Activated naive CD4-positive, alpha-beta T cell treated with anti-CD3 and anti-CD28 coated beads, Interleukin-2, amount 50 U/mL, for 16 hours (primary cell): ENCODE measurements around the gene STXBP5.
"Not testable (repeated sequence)": the region's sequence is repeated elsewhere in the genome, so short reads cannot be mapped to it uniquely, and the experiment has no call there.

Experiments used
- DNase-seq: peaks from one replicate; pipeline ENCODE4 v3.0.0-alpha.2; 2020

The STXBP5 gene

DNA sequence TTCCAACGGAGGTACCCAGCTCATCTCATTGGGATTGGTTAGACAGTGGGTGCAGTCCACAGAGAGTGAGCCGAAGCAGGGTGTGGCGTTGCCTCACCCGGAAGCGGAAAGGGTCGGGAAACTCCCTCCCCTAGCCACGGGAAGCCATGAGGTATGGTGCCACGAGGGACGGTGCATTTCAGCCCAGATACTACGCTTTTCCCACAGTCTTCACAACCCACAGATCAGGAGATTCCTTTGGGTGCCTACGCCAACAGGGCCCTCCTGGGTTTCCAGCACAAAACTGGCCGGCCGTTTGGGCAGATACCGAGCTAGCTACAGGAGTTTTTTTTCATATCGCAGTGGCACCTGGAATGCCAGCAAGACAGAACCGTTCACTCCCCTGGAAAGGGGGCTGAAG is 46.9 kb downstream of the STXBP5 start:
- no peak for DNase-seq

DNA sequence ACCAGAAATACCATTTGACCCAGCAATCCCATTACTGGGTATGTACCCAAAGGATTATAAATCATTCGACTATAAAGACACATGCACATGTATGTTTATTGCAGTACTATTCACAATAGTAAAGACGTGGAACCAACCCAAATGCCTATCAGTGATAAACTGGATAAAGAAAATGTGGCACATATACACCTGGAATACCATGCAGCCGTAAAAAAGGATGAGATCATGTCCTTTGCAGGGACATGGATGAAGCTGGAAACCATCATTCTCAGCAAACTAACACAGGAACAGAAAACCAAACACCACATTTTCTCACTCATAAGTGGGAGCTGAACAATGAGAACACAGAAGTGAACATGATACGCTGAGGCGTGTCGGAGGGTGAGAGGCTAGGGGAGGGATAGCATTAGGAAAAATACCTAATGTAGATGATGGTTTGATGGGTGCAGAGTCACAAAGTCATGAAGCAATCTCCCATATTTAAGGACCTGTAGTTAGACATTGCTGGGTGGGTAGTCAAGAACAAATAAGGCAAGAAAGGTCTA is 50.8 kb downstream of the STXBP5 start:
- not testable (repeated sequence) for DNase-seq

DNA sequence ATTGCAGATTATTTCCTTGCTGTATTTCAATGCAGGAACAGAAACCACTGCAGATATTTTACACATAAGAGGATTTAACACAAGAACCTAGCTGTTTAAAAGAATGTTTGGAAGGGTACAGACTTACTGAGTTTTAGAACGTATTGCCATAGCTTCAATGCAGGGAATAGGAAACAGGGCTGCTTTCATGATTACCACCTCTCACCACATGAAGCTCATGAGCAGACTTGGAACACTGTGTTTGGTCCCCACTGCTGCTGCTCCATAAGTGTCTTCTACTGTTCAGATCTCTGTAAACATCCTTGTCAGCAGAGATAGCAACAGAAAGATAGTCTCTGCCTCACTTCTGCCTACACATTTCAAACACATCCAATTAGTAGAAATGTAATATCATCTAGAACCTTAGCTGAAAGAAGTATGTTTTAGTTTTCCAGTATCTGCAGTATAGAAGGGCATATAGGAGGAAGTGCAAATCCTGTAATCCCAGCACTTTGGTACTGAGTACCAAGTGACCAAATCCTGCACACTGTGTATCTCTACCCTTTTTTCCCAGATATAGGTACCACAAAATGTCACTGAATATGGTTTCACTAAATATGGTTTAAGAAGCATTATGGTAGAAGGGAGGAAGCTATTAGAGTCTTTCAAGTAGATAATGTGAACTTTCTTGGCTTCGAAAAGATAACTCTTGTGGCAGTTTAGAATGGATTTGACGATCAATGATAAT is 51.9 kb downstream of the STXBP5 start:
- no peak for DNase-seq

DNA sequence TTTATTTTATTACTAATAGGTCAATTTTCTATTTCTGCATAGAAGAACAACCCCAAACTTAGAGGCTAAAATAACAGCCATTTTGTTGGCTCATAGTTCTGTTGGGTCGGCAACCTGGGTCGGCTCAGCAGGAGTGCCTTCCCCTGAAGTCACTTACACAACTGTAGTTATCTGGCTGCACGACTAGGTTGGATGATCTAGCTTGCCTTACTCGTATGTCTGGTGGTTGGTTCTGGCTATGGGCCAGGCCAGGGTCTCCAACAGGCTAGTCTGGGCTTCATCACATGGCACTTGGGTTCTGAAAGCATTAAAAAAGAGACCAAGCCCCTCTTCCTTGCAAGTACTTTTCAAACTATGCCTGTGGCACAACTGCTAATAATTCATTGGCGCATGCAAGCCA is 53.5 kb downstream of the STXBP5 start:
- no peak for DNase-seq

DNA sequence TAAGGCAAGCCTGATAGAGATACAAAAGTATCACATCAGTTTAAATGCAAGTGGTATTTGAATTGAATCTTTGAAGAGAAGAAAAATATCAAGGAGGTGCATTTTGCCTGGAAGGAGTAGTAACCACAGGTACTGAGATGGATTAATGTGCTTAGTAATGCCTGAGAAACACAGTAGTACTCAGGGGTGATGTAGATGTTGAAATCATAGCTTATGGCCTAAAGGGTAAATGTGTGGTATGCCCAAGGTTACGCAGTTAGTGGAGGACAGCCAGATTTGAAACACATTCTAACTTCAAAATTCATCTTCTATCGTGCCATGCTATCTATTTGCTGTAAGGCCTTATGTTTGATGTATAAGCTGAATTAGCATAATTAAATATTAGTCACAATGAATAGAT is 55.9 kb downstream of the STXBP5 start:
- DNase-seq, result no peak

DNA sequence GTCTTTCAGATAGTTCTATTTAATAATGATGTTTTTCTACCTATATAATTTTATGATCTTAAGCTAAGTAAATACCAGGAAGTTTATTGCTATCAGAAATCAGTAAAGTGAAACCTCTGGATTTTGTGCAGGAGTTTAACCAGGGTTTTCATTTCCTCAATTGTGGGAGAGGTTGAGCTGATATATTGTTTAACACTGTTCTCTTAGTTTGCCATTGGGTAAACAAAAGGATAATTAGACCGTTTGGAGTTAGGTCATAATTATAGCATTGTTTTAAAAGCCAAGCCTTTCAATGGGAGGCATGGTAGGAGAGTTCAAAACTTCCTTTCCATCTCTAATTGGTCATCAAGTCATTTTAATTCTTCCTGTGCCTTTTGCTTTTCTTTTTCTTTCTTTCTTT is 58.7 kb downstream of the STXBP5 start:
- DNase-seq, result no peak

DNA sequence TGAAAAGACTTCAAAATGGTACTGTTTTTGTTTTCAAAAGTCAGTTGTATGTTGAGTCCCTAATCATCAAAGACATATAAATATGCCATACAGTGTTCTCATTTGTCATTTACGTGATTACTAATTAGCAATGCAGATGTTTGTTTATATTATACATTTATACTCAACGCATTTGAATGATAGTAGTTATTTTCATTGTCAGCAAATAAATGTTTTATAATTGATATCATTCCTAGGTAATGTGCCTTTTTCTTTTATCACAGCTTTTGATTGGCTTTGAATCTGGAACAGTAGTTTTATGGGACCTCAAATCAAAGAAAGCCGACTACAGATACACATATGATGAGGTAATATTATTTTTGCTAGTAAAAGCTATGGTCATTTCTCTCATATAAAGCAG is 62.6 kb downstream of the STXBP5 start:
- DNase-seq, result no peak

DNA sequence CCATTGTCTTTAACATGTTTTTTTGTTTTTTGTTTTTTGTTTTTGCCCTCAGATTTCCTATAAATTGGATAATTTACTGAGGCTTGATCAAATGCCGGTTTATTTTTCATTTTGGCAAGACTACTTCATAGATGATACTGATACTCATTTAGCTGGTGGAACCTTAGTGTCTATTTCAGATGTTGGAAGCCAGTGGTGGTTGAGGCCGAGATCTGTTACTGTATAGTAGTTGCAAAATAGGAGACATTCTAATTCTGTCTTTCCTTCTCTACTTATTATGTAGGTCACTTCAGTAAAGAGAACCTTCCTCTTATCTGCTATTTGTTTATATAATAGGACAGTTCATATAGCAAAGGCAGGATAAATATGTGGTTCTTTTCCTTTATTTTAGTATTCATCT is 63.4 kb downstream of the STXBP5 start:
- no peak for DNase-seq

DNA sequence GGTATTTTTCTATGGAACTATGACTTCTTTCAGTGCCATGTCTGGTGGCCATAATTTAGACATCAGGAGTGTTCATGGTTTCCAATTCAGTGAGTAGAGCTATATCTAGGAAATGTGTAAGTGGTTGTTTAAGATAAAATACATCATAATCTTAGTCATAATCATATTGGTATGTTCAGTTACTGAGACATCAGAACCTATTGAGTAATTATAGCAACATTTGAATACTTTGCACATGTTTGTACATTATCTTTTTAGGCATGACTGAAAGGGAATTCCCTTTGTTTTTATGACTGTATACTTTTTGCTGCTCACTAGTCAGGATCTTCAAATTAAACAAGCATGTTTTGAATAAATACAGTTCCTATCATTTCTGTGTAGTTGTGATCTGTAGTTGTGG is 64.0 kb downstream of the STXBP5 start:
- DNase-seq, result no peak

DNA sequence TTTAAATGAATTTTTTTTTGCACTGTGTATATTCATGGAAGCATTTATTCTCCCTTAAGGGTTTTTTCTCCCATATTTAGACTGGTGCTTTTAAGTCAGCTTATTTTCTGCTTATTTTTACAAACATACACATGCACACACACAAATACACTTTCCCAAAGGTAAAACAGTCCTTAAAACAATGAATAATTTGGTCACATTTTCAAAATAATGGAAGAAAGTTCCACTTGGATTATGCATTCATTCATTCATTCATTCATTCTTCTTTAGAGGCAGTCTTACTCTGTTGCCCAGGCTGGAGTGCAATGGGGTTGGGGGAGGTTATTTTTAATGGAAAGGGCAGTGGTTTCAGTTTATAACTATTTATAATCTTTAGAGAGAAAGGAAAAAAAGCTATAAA is 69.8 kb downstream of the STXBP5 start:
- no peak for DNase-seq

DNA sequence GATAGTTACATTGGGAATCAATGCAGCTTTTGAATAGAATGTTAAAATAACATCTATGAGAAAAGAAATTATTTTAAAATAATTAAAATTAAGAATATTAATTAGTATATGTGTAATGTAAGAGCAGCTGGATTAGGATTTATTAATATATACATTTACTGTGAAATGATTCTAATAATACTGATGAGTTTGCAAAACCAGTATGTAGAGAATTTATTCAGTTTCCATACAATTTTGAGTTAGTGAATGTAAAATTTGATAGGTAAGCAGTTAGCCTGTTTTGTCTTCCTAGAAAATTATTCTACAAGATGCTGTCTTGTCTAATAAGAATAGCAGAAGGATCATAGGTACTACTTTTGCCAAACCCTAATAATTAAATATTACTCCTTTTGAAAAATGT is 70.6 kb downstream of the STXBP5 start:
- no peak for DNase-seq

DNA sequence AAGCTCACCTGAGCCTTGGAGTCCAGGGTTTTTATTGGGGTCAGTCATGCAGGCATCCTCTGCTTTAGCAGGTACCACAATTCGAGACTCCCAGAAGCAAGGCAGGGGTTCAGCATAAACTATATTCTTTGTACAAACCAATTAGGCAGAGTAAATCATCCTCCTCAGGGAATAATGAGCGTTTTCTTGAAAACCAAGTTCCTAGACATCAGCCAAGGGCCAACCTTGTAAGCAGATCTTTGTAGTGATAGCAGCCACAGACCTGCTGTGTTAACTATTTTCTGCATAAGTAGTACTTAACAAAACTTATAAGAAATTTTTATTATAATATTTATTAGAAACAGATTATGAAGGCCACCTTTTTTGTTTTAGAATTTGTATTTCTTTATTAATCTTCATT is 74.7 kb downstream of the STXBP5 start:
- DNase-seq, result no peak

DNA sequence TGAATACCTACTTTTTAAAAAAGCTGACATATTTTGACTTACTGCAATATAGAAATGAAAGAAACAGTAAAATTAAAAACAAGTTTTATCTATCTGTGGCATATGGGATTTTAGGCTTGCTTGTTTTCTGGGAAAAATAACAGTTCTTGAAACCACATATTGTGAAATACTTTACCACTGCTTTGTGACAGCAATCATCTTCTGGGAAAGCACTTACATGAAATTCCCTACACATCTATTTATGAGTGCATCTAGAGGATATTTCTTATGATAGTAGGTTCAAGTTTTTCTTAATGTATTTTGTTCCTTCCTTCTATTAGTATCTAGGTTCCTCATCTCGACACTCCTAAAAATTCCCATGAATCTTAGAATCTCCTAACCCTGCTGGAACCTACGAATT is 75.2 kb downstream of the STXBP5 start:
- no peak for DNase-seq

DNA sequence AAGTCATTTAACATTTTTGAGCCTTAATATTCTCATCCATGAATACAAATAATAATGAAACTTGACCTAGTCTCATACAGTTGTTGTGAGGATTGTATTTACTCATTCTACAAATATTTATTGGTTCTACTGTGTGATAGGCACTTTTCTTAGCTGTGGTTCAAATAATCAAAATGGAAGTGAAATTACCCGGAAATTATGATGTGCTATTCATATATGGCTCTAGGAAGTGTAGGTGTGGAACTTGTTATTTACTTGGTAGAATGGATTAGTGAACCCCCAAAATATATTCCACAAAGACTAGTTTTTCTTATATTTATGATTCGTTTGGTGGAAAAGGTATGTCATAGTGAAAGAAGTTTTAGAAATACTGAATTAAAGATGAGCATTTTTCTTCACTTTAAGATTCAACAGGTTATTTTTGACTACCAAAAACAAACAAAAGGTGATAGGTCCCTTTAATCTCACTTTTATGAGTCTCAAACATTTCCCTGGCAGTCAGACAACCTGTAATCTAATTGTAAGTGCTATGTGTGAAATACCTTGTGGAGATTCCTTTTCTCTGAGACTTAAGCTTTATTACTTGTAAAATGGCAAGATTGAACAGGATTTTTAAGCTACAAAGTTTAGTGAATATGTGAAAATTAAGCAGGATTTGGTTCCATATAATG is 77.8 kb downstream of the STXBP5 start:
- DNase-seq, result no peak

DNA sequence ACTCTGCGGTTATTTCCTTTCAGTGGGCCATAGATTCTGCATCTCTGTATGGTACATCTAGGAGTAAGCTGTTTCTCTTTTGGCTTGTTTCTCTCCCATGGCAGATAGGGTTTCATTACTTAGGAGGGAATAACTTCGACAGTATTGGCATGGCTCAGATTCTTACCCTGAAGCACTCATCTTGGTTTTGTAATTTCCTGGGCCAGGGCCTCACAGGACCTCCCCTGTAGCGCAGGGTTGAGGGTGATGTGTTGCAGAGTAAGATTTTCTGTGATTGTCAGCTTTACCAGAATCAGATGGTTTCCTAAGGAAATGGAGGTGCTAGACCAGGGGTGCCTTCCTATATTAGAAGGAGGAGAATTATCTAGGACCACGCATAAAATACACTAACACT is 78.3 kb downstream of the STXBP5 start:
- DNase-seq, result no peak

DNA sequence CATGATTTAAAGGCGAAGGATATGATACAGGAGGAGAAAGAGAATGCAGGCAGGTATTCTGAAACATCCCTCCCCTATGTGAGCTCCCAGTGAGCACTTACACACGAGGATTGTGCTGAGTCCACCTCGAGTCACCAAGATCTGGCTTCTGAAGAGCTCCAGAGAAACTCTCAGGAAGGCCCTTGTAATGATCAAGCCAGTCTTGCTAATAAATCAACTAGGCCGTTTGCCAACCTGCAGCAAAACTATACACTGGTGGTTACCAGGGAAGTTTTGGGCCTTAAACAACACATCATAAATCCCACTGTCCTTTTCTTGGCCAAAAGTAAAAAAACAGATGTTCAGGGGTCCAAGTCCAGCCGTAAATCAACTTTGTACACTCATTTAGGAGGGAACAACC is 79.2 kb downstream of the STXBP5 start:
- DNase-seq, result no peak

DNA sequence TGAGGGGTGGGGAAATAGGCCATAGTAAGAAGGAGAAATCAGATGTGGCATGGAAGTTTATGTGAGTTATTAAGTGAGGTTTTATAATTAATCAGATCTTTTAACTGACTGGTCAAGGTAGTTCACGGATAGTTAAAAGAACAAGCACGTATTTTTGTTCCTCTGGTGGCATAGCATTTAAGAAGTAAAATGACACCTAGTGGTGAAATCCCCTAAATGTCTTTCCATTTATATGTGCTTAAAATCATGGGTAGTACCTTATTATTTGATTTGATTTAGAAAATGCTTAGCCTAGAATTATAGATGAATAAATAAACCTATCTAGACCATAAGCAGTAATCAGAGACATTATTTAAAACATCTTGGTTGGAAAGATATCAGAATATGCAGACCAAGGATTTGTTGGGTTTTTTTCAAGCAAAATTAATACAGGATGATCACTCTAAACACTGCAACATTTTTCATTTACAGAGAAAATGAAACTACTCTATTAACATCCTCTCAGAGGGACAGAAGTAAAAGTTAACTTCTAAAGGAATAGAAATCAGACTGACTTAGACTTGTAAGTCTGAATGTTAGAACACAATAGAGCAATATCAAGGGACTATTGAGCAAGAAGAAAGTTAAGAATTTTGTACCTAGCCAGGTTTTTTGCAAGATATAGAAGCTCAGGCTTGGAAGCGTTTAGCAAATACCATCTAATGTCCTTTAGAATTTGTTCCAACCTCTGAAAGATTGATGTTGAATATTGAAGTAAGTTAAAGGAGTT is 81.1 kb downstream of the STXBP5 start:
- DNase-seq, result no peak

DNA sequence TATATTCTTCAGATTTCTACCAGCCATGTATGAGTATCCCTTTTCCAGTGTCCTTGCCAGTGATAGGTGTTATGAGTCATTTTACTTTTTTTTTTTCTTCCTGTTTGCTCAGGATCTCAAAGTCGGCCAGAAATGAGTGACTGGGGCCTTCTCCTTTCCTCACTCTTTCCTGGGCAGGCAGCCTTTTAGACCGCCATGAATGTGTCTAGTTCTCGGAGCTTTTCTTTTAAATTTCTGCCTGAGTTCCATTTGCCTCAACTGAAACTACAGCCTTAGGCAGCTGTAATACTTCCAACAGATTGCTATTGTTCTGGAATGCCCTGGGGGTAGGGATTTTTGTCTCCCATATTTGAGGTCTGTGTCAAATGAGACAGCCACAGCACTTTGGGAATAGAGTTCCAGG is 83.7 kb downstream of the STXBP5 start:
- no peak for DNase-seq

DNA sequence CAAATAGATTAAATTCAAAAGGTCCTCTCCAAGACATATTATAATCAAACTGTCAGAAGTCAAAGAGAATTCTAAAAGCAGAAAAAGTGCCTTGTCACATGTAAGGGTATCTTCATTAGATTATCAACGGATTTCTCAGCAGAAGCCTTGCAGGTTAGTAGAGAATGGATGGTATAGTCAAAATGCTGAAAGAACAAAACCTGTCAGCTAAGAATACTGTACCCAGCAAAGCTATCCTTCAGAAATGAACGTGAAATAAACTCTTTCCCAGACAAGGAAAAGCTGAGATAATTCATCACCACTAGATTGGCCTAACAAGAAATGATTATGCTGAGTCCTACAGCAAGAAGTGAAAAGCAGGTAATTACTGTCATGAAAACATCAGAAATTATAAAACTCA is 92.9 kb downstream of the STXBP5 start:
- DNase-seq, result no peak

DNA sequence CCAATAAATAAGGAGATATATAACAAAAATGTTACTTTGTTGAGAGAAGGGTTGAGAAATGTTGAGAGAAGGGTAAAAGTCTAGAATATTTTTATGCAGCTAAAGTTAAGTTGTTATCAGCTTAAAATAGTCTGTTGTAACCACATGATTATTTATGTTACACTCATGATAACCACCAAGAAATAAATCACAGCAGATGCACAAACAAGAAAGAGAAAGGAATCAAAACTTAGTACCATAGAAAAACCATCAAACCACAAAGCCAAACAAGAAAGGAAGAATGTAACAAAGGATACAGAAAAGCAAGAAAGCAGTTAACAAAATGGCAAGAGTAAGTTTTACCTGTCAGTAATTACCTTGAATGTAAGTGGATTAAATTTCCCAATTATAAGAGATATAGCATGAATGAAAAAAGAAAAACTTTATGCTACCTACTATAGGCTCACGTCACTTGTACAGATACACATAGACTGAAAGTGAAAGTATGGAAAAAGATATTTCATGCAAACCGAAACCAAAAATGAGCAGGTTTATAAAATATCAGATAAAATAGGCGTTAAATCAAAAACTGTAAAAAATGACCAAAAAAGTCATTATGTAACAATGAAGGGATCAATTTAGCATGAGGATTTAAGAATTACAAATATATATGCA is 93.6 kb downstream of the STXBP5 start:
- DNase-seq, result no peak

DNA sequence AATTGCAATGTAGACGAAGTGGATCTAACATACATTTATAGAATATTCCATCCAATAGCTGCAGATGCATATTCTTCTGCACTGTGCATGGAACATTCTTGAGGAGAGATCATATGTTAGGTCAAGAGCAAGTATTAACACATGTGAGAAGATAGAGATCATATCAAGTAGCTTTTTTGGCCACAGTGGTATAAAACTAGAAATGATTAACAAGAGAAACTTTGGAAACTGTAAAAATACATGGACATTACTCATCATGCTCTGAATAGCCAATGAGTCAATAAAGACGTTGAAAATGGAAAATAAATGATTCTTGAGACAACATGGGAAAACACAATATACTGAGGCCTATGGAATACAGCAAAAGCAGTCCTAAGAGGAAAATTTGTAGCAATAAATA is 94.2 kb downstream of the STXBP5 start:
- DNase-seq, result no peak

DNA sequence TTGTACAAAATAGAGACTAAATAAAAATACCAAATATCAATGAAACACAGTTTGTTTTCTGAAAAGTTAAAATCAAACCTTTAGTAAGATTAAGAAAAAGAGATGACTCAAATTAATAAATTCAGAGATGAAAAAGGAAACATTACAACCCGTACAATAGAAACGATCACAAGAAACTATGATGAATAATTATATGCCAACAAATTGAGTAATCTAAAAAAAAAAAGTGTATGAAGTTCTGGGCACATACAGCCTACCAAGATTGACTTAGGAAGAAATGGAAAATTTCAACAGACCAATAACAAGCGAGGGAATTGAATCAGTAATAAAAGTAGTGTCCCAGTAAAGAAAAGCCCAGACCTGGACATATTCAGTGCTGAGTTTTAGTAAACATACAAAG is 94.8 kb downstream of the STXBP5 start:
- no peak for DNase-seq

DNA sequence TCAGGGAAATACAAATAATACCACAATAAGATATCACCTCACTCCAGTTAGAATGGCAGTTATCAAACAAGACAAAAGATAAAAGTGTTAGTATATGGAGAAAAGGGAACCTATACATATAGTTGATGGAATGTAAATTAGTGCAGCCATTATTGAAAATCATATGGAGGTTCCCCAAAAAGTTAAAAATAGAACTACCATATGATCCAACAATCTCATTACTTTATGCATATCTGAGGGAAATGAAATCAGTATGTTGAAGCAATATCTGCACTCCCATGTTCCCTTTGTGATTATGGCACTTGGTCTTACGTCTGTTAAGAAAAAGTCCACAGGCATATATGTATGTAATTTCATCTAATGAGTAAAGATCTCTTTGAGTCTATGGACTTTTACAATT is 96.9 kb downstream of the STXBP5 start:
- no peak for DNase-seq
